GM23248 (cell line): Measurements from ENCODE around the gene IFTAP.

Experiments
- EZH2 ChIP-seq: fragments of 200-600 bp; sonication (generic); IDR thresholded peaks from 2 replicates; pipeline ENCODE4 v1.6.1; 2018; ENCODE audit warnings: antibody characterized with exemption, mild to moderate bottlenecking; ENCODE audit not compliant: insufficient read depth, poor library complexity, severe bottlenecking
- EZH2phosphoT487 ChIP-seq: fragments of 200-600 bp; sonication (generic); IDR thresholded peaks from 2 replicates; pipeline ENCODE4 v1.6.1; 2018; ENCODE audit warnings: antibody characterized with exemption, moderate library complexity, mild to moderate bottlenecking, low read depth; ENCODE audit not compliant: insufficient read depth

- no peak for TF ChIP-seq EZH2
- no peak for TF ChIP-seq EZH2phosphoT487
These were observed 24.2 kb downstream of the IFTAP start for GRCh38 chr11:36618363-36619047.
